Neuronal stem cell (in vitro differentiated cells): ENCODE measurements around the gene DTX3L.

ENCODE experiments used
- DNase-seq: peaks from one replicate; pipeline ENCODE4 v3.0.0-alpha.2; 2013; ENCODE audit warnings: low spot score
- H2AFZ ChIP-seq: one replicate; pipeline ENCODE4 v1.6.1; 2013; ENCODE audit warnings: mild to moderate bottlenecking, low read length, inconsistent platforms
- H2AK5ac ChIP-seq: 2 replicates; pipeline ENCODE4 v1.6.1; 2013; ENCODE audit warnings: low read depth, mild to moderate bottlenecking, inconsistent platforms, low read length, moderate library complexity, mixed read lengths
- H2BK120ac ChIP-seq: 2 replicates; pipeline ENCODE4 v1.6.1; 2013; ENCODE audit warnings: low read depth, mild to moderate bottlenecking, inconsistent platforms, low read length, moderate library complexity, mixed read lengths
- H2BK12ac ChIP-seq: one replicate; pipeline ENCODE4 v1.6.1; 2013; ENCODE audit warnings: low read length, inconsistent platforms
- H2BK15ac ChIP-seq: 2 replicates; pipeline ENCODE4 v1.6.1; 2013; ENCODE audit warnings: mild to moderate bottlenecking, low read length, inconsistent platforms, mixed read lengths
- H2BK5ac ChIP-seq: one replicate; pipeline ENCODE4 v1.6.1; 2013; ENCODE audit warnings: inconsistent platforms, mild to moderate bottlenecking, low read length, moderate library complexity
- H3K14ac ChIP-seq: one replicate; pipeline ENCODE4 v1.6.1; 2013; ENCODE audit warnings: low read length, inconsistent platforms
- H3K18ac ChIP-seq: 2 replicates; pipeline ENCODE4 v1.6.1; 2013; ENCODE audit warnings: low read length, inconsistent platforms
- H3K23ac ChIP-seq: 2 replicates; pipeline ENCODE4 v1.6.1; 2013; ENCODE audit warnings: low read depth, mild to moderate bottlenecking, mixed read lengths, low read length, inconsistent platforms; ENCODE audit not compliant: poor library complexity
- H3K27ac ChIP-seq: replicated peaks from 3 replicates; pipeline ENCODE4 v1.5.1; 2013; ENCODE audit warnings: low read length, inconsistent platforms
- H3K27me3 ChIP-seq, 3 experiments: 2 replicates each; pipeline ENCODE4 v1.6.1; 2013; ENCODE audit warnings: low read length in 3 of 3, mild to moderate bottlenecking in 2 of 3, inconsistent platforms in 1 of 3, low read depth in 1 of 3, mixed read lengths in 1 of 3, moderate library complexity in 1 of 3; ENCODE audit not compliant: control insufficient read depth in 3 of 3, insufficient read depth in 3 of 3
- H3K36me3 ChIP-seq, 2 donors: replicated peaks in 1 of 2; 2 replicates each; pipeline ENCODE4 v1.6.1; 2013; ENCODE audit warnings: low read length in 2 of 2; ENCODE audit not compliant: control insufficient read depth in 2 of 2, insufficient read depth in 2 of 2
- H3K4ac ChIP-seq: 2 replicates; pipeline ENCODE4 v1.6.1; 2013; ENCODE audit warnings: inconsistent platforms, mild to moderate bottlenecking, low read length, moderate library complexity
- H3K4me1 ChIP-seq, 2 donors: 1 replicate in 1 of 2; 2 replicates in 1 of 2; pipeline ENCODE4 v1.6.1; 2013; ENCODE audit warnings: low read length in 2 of 2, low read depth in 1 of 2; ENCODE audit not compliant: control insufficient read depth in 2 of 2, insufficient read depth in 1 of 2
- H3K4me2 ChIP-seq: one replicate; pipeline ENCODE4 v1.6.1; 2013; ENCODE audit warnings: mild to moderate bottlenecking, low read length, inconsistent platforms; ENCODE audit not compliant: insufficient read depth, poor library complexity, severe bottlenecking
- H3K4me3 ChIP-seq, 2 donors: 2 replicates each; pipeline ENCODE4 v1.5.1; 2013; ENCODE audit warnings: low read length in 2 of 2, mild to moderate bottlenecking in 2 of 2, inconsistent platforms in 1 of 2, moderate library complexity in 1 of 2
- H3K79me1 ChIP-seq: one replicate; pipeline ENCODE4 v1.6.1; 2013; ENCODE audit warnings: low read depth, mild to moderate bottlenecking, inconsistent platforms, low read length, moderate library complexity
- H3K9ac ChIP-seq: one replicate; pipeline ENCODE4 v1.6.1; 2013; ENCODE audit warnings: mild to moderate bottlenecking, low read depth, low read length, inconsistent platforms; ENCODE audit not compliant: poor library complexity
- H3K9me3 ChIP-seq, 2 donors: replicated peaks in 1 of 2; 2 replicates each; pipeline versions ENCODE3 to v1.6.1; 2013; ENCODE audit warnings: low read length in 2 of 2, mild to moderate bottlenecking in 2 of 2, inconsistent platforms in 1 of 2, low read depth in 1 of 2, mixed read lengths in 1 of 2, moderate library complexity in 1 of 2; ENCODE audit not compliant: control insufficient read depth in 2 of 2, insufficient read depth in 1 of 2
- H4K8ac ChIP-seq: one replicate; pipeline ENCODE4 v1.6.1; 2013; ENCODE audit warnings: low read depth, mild to moderate bottlenecking, inconsistent platforms, low read length, moderate library complexity
- H4K91ac ChIP-seq: one replicate; pipeline ENCODE4 v1.6.1; 2013; ENCODE audit warnings: low read length, low read depth, mild to moderate bottlenecking, inconsistent platforms; ENCODE audit not compliant: poor library complexity
- WGBS, 2 donors: extraction: QIAGEN DNeasy Blood & Tissue Kit; methylation state at CpG; one replicate each; pipeline ENCODE4 v1.1.7; 2013; ENCODE audit warnings: missing lambda C conversion rate in 2 of 2, mixed read lengths in 1 of 2; ENCODE audit not compliant: insufficient read length in 2 of 2, insufficient replicate concordance in 1 of 2; ENCODE audit errors: extremely low coverage in 2 of 2; 5-methylcytosine and 5-hydroxymethylcytosine counted together

The DTX3L gene

GRCh38 chr3:122598556-122598955 is 34.4 kb downstream of the DTX3L start:
- no peaks in the 10 kb centered on the region for H3K36me3 ChIP-seq
- H4K8ac ChIP-seq: no peak overlapping the region
- H3K9me3 ChIP-seq: no peaks in the 10 kb centered on the region
- no peak overlapping the region for H3K4ac ChIP-seq
- H3K27ac ChIP-seq: no peak overlapping the region
- no peak overlapping the region for H2AFZ ChIP-seq
- WGBS, 2 donors: no CpG with 5 or more reads among the region's 4 CpGs
- no peak overlapping the region for H2BK12ac ChIP-seq
- H3K4me3 ChIP-seq: no peak overlapping the region
- H3K4me2 ChIP-seq: no peak overlapping the region
- H3K23ac ChIP-seq: no peak overlapping the region
- H3K4me1 ChIP-seq: no peaks in the 10 kb centered on the region
- no peak overlapping the region for H2BK15ac ChIP-seq
- no peak overlapping the region for H3K18ac ChIP-seq
- DNase-seq: no peak
- H3K79me1 ChIP-seq: no peaks in the 10 kb centered on the region
- no peak overlapping the region for H2BK120ac ChIP-seq
- H3K27me3 ChIP-seq: peaks cover 0 to 4% (median 0%) of the 10 kb centered on the region in 3 experiments
- no peak overlapping the region for H2AK5ac ChIP-seq
- no peak overlapping the region for H3K14ac ChIP-seq
- H3K9ac ChIP-seq: no peak overlapping the region
- no peak overlapping the region for H2BK5ac ChIP-seq
- no peak overlapping the region for H4K91ac ChIP-seq

GRCh38 chr3:122602011-122602710 is 38.0 kb downstream of the DTX3L start:
- no peak overlapping the region for H2BK15ac ChIP-seq
- no peak overlapping the region for H3K27ac ChIP-seq
- H4K8ac ChIP-seq: no peak overlapping the region
- H3K4me1 ChIP-seq: no peaks in the 10 kb centered on the region
- WGBS, 2 donors: 100% methylated on average over 1 of the region's 5 CpGs; no CpG with 5 or more reads in 1 of the 2 donors
- H3K27me3 ChIP-seq: peaks cover 0 to 13% (median 0%) of the 10 kb centered on the region in 3 experiments
- no peak overlapping the region for H3K9ac ChIP-seq
- H2AK5ac ChIP-seq: no peak overlapping the region
- H3K14ac ChIP-seq: no peak overlapping the region
- H4K91ac ChIP-seq: no peak overlapping the region
- H2BK120ac ChIP-seq: no peak overlapping the region
- no peaks in the 10 kb centered on the region for H3K79me1 ChIP-seq
- no peak overlapping the region for H2BK5ac ChIP-seq
- no peak for DNase-seq
- H3K4ac ChIP-seq: no peak overlapping the region
- H3K36me3 ChIP-seq: no peaks in the 10 kb centered on the region
- no peak overlapping the region for H3K4me3 ChIP-seq
- H3K9me3 ChIP-seq: no peaks in the 10 kb centered on the region
- no peak overlapping the region for H3K23ac ChIP-seq
- H2AFZ ChIP-seq: no peak overlapping the region
- no peak overlapping the region for H3K4me2 ChIP-seq
- no peak overlapping the region for H2BK12ac ChIP-seq
- no peak overlapping the region for H3K18ac ChIP-seq

DNA sequence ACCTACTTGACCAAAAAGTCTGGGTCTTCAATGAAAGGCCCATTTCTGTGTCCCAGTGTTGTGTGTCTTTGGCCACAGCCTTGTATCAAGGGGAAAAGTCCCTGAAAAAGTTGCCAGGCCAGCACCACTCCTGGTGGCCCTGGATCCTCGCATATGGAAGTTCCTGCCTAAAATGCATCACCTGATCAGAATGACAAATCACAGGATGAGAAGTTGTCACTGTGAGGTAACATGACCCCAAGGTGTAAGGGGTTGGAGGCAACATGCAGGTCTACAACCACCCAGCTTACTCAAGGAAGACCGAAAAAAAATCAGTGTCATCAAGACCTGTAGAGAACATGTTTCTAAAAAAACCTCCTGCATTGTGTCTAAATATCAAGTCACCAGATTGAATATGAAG is 38.9 kb downstream of the DTX3L start:
- peaks cover 0 to 20% (median 0%) of the 10 kb centered on the region in 3 experiments for H3K27me3 ChIP-seq
- no peak overlapping the region for H3K9ac ChIP-seq
- H4K91ac ChIP-seq: no peak overlapping the region
- H2BK5ac ChIP-seq: no peak overlapping the region
- no CpG with 5 or more reads among the region's 2 CpGs for WGBS, 2 donors
- no peak overlapping the region for H3K27ac ChIP-seq
- H3K79me1 ChIP-seq: no peaks in the 10 kb centered on the region
- no peaks in the 10 kb centered on the region for H3K9me3 ChIP-seq
- H3K14ac ChIP-seq: no peak overlapping the region
- no peaks in the 10 kb centered on the region for H3K4me1 ChIP-seq
- no peak for DNase-seq
- no peak overlapping the region for H2AFZ ChIP-seq
- H3K4me3 ChIP-seq: no peak overlapping the region
- H3K23ac ChIP-seq: no peak overlapping the region
- no peaks in the 10 kb centered on the region for H3K36me3 ChIP-seq
- no peak overlapping the region for H3K4me2 ChIP-seq
- H2AK5ac ChIP-seq: no peak overlapping the region
- no peak overlapping the region for H2BK15ac ChIP-seq
- H3K18ac ChIP-seq: no peak overlapping the region
- H2BK120ac ChIP-seq: no peak overlapping the region
- H2BK12ac ChIP-seq: no peak overlapping the region
- no peak overlapping the region for H3K4ac ChIP-seq
- H4K8ac ChIP-seq: no peak overlapping the region

GRCh38 chr3:122606330-122606729 is 42.2 kb downstream of the DTX3L start:
- no peak for DNase-seq
- Histone ChIP-seq H2BK5ac (no peak overlapping the region), H3K18ac (no peak overlapping the region), H3K36me3 (no peaks in the 10 kb centered on the region), H3K27ac (no peak overlapping the region), H3K4me2 (no peak overlapping the region), H4K91ac (no peak overlapping the region), H3K14ac (no peak overlapping the region), H3K4ac (no peak overlapping the region), H4K8ac (no peak overlapping the region), H3K4me3 (no peak overlapping the region), H3K23ac (no peak overlapping the region), H2AK5ac (no peak overlapping the region), H2BK12ac (no peak overlapping the region), H3K27me3 (peaks cover 0 to 16% (median 0%) of the 10 kb centered on the region in 3 experiments), H3K9me3 (no peaks in the 10 kb centered on the region), H2BK120ac (no peak overlapping the region), H3K9ac (no peak overlapping the region), H3K4me1 (no peaks in the 10 kb centered on the region), H3K79me1 (no peaks in the 10 kb centered on the region), H2BK15ac (no peak overlapping the region), H2AFZ (peak overlapping the region; percentile 23)
- no CpG with 5 or more reads among the region's 4 CpGs for WGBS, 2 donors
